Breast epithelium (tissue), 4 donors: ENCODE results near the gene GALK1. TPM values are rescaled to one million over a fixed set of nuclear protein-coding genes. Genes with fewer than 3 reads are reported as not detected.

Experiments used
- DNase-seq, 2 donors: peaks; one replicate each; pipeline ENCODE4 v3.0.0-alpha.2; 2019; ENCODE audit warnings: low spot score in 2 of 2
- H3K27ac ChIP-seq, 2 donors: fragments of 200-600 bp; sonication (generic) in 1 of 2; one replicate each; pipeline ENCODE4 v1.5.1; 2016 to 2019; ENCODE audit warnings: mild to moderate bottlenecking in 1 of 2
- H3K27me3 ChIP-seq, 2 donors: fragments of 200-600 bp; sonication (generic) in 1 of 2; one replicate each; pipeline versions ENCODE4 v1.5.1 to v1.6.0; 2017 to 2019; ENCODE audit warnings: control low read depth in 1 of 2, mild to moderate bottlenecking in 1 of 2
- H3K36me3 ChIP-seq: fragments of 200-600 bp; one replicate; pipeline ENCODE4 v1.5.1; 2019
- H3K4me1 ChIP-seq, 2 donors: fragments of 200-600 bp; sonication (generic); one replicate each; pipeline ENCODE4 v1.5.1; 2016 to 2019; ENCODE audit warnings: control low read depth in 1 of 2
- H3K4me3 ChIP-seq, 3 donors: fragments of 200-600 bp; sonication (generic); 1 replicate in 2 of 3; 2 replicates in 1 of 3; pipeline ENCODE4 v1.5.1; 2016 to 2019; ENCODE audit warnings: mild to moderate bottlenecking in 3 of 3, moderate library complexity in 2 of 3
- H3K9me3 ChIP-seq, 2 donors: fragments of 200-600 bp; sonication (generic) in 1 of 2; one replicate each; pipeline ENCODE4 v1.5.1; 2016 to 2019; ENCODE audit warnings: control low read depth in 1 of 2
- CTCF ChIP-seq, 3 donors: fragments of 450-650 bp; IDR thresholded peaks; one replicate each; pipeline ENCODE4 v1.5.1; 2016 to 2017; ENCODE audit warnings: antibody characterized with exemption in 3 of 3, mild to moderate bottlenecking in 3 of 3, moderate library complexity in 3 of 3
- POLR2A ChIP-seq: fragments of 450-650 bp; IDR thresholded peaks from one replicate; pipeline ENCODE4 v1.6.1; 2016; ENCODE audit warnings: antibody characterized with exemption, mild to moderate bottlenecking, moderate library complexity
- POLR2AphosphoS5 ChIP-seq, 3 donors: sonication (generic); formaldehyde crosslinking; IDR thresholded peaks; one replicate each; pipeline ENCODE4 v1.6.1; 2017; ENCODE audit warnings: antibody characterized with exemption in 3 of 3
- intact Hi-C: fragments of 100-400 bp; cut with DNase I; formaldehyde crosslinking; loops from one replicate; pipeline ENCODE4 v1.15.1; 2023; ENCODE audit warnings: low total_unique reads
- total RNA-seq, 3 donors: library from RNA; depleted of rRNA; stranded (reverse); fragments of >200 nt; gene quantifications; one replicate each; pipeline ENCODE4 v1.1.0, GENCODE V29; 2016

Gene GALK1
- total RNA-seq, 3 donors from 2014 or later: 21.9 to 32.1 (median 24.9) TPM

DNA sequence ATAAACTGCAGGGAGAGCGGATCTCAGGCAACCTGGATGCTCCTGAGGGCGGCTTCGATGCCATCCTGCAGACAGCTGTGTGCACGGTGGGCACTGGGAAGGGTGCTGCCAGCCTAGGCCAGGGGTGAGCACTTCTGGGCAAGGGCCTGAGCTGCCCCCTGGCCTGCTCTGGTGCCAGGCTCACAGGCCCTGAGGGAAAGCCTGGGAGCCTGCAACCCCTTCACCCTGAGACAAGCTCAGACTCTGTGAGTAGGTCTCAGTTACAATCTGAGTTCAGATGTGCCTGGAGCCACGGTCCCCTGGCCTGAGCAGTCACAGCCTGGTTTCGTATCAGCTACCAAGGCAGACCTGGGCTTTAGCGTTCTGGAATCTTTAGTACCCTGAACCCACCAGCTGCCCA lies 35.6 kb downstream of the GALK1 start:
- TF ChIP-seq POLR2AphosphoS5 (IDR thresholded peaks at IDR 0.05) (no peak), POLR2A (no peak), CTCF (IDR thresholded peaks at IDR 0.05) (no peak)
- H3K27ac ChIP-seq: no peak overlapping the region
- H3K4me3 ChIP-seq: no peak overlapping the region
- H3K27me3 ChIP-seq: no peaks in the 10 kb centered on the region
- intact Hi-C loops: no loop called here
- no peaks in the 10 kb centered on the region for H3K4me1 ChIP-seq
- H3K9me3 ChIP-seq: no peaks in the 10 kb centered on the region
- no peak for DNase-seq
- H3K36me3 ChIP-seq: no peaks in the 10 kb centered on the region

DNA sequence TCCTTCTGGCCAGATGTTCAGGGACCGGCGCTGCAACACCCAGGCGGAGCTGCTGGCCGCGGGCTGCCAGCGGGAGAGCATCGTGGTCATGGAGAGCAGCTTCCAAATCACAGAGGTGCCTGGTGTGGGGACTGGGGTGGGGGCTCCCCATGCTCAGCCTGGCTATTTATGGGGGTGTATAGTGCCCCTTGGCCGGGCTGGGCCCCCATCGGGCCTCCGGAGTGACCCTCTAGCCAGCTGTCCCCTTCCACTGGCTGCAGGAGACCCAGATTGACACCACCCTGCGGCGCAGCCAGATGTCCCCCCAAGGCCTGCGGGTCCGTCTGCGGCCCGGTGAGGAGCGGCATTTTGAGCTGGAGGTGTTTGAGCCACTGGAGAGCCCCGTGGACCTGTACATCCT lies 37.6 kb downstream of the GALK1 start:
- Histone ChIP-seq H3K9me3 (no peaks in the 10 kb centered on the region), H3K27me3 (peaks cover 0 to under 1% of the 10 kb centered on the region in 2 donors), H3K36me3 (no peaks in the 10 kb centered on the region), H3K4me3 (no peak overlapping the region), H3K4me1 (no peaks in the 10 kb centered on the region), H3K27ac (no peak overlapping the region)
- TF ChIP-seq POLR2AphosphoS5 (IDR thresholded peaks at IDR 0.05): no peak
- no peak for TF ChIP-seq CTCF (IDR thresholded peaks at IDR 0.05)
- no peak for TF ChIP-seq POLR2A
- intact Hi-C loops: no loop called here
- DNase-seq: no peak

GRCh38 chr17:75725504-75725903 lies 39.5 kb downstream of the GALK1 start:
- intact Hi-C loops: no loop called here
- H3K4me1 ChIP-seq: no peaks in the 10 kb centered on the region
- H3K9me3 ChIP-seq: no peaks in the 10 kb centered on the region
- peak overlapping the region in 1 of 3 donors; percentile 5 for H3K4me3 ChIP-seq
- TF ChIP-seq POLR2AphosphoS5 (IDR thresholded peaks at IDR 0.05) (no peak), POLR2A (no peak), CTCF (IDR thresholded peaks at IDR 0.05) (no peak)
- H3K27me3 ChIP-seq: peaks cover 3% of the 10 kb centered on the region in 2 donors
- peak overlapping the region; percentile 19 to 21 for H3K27ac ChIP-seq
- H3K36me3 ChIP-seq: no peaks in the 10 kb centered on the region
- no peak for DNase-seq

- Histone ChIP-seq H3K4me1 (no peaks in the 10 kb centered on the region), H3K36me3 (no peaks in the 10 kb centered on the region), H3K4me3 (peak overlapping the region in 2 of 3 donors; percentile 82 to 83), H3K9me3 (no peaks in the 10 kb centered on the region), H3K27me3 (peaks cover 3% of the 10 kb centered on the region in 2 donors), H3K27ac (peak overlapping the region; percentile 86 to 94)
- DNase-seq: no peak
- TF ChIP-seq POLR2AphosphoS5 (IDR thresholded peaks at IDR 0.05) (no peak), CTCF (IDR thresholded peaks at IDR 0.05) (no peak), POLR2A (no peak)
- intact Hi-C loops: no loop called here
These were observed 40.7 kb downstream of the GALK1 start for GRCh38 chr17:75724016-75725003.
